SH-SY5Y (cell line): ENCODE measurements around the gene LAYN.

ENCODE experiments used
- GATA2 ChIP-seq: IDR thresholded peaks from 2 replicates; pipeline ENCODE4 v1.6.1; 2011; ENCODE audit warnings: mild to moderate bottlenecking, low read depth, low read length
- GATA3 ChIP-seq: IDR thresholded peaks from 2 replicates; pipeline ENCODE4 v1.6.1; 2011; ENCODE audit warnings: low read depth, mild to moderate bottlenecking, low read length, moderate library complexity

DNA sequence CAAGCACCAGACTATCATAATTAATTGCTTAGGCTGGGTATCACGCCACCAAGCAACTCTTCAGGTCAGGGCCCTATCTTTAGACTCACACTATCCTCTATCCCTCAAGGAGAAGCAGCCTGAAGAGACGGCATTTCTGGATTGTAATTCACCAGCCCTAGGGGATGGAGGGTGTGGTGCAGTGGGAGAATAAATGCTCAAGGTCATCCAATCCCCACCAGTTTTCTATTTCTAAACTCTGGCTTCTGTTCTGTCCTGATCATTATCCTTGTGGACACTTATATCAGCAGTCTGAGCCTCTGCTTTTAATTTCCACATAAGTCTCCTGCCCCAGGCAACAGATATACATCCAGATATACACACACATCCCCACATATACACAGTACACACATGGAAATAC, 48.6 kb downstream of the LAYN start:
- TF ChIP-seq GATA2: peak; percentile 93
- peak; percentile 96 for TF ChIP-seq GATA3
